ENCODE measurements around the gene MEMO1. TPM values are rescaled to one million over a fixed set of nuclear protein-coding genes. Genes with fewer than 3 reads are reported as not detected.

The MEMO1 gene
- total RNA-seq, 1 experiment from 2014 or later: 44.4 TPM

- TF ChIP-seq ZNF263 (CRISPR knock-in tag; IDR thresholded peaks at IDR 0.05; ENCODE audit: low read depth) (no peak), TP53 (CRISPR knock-in tag; IDR thresholded peaks at IDR 0.05) (no peak)
These were observed 41.1 kb upstream of the MEMO1 start (continued) for GRCh38 chr2:32051836-32052439.

- DNase-seq (ENCODE audit: low spot score) (no peak), ATAC-seq (no peak)
- H3K36me3 Mint-ChIP-seq: no peaks in the 10 kb centered on the region
- H3K9me3 Mint-ChIP-seq: no peaks in the 10 kb centered on the region
- H3K4me1 Mint-ChIP-seq: peaks cover 11% of the 10 kb centered on the region
- POLR2A ChIA-PET: no interaction called here
- no peak overlapping the region for H3K4me3 Mint-ChIP-seq
- TF ChIP-seq FOXJ3 (CRISPR knock-in tag; IDR thresholded peaks at IDR 0.05; ENCODE audit: borderline replicate concordance) (no peak), GABPB1 (CRISPR knock-in tag; IDR thresholded peaks at IDR 0.05) (no peak), JUN (CRISPR knock-in tag; IDR thresholded peaks at IDR 0.05) (no peak), EMX1 (CRISPR knock-in tag; IDR thresholded peaks at IDR 0.05) (no peak), SMAD4 (CRISPR knock-in tag; IDR thresholded peaks at IDR 0.05) (no peak), NR1H2 (CRISPR knock-in tag; IDR thresholded peaks at IDR 0.05) (no peak), ZNF138 (CRISPR knock-in tag; conservative IDR thresholded peaks at IDR 0.05) (no peak), SP1 (CRISPR knock-in tag; conservative IDR thresholded peaks at IDR 0.05) (no peak), TCF7 (CRISPR knock-in tag; IDR thresholded peaks at IDR 0.05; ENCODE audit: low read depth) (no peak), TEAD4 (CRISPR knock-in tag; IDR thresholded peaks at IDR 0.05) (no peak), NFATC4 (CRISPR knock-in tag; IDR thresholded peaks at IDR 0.05) (no peak), ZMAT4 (CRISPR knock-in tag; IDR thresholded peaks at IDR 0.05) (no peak), ZNF219 (CRISPR knock-in tag; IDR thresholded peaks at IDR 0.05; ENCODE audit: borderline replicate concordance) (no peak)
- TF ChIP-seq, protein P1, sequence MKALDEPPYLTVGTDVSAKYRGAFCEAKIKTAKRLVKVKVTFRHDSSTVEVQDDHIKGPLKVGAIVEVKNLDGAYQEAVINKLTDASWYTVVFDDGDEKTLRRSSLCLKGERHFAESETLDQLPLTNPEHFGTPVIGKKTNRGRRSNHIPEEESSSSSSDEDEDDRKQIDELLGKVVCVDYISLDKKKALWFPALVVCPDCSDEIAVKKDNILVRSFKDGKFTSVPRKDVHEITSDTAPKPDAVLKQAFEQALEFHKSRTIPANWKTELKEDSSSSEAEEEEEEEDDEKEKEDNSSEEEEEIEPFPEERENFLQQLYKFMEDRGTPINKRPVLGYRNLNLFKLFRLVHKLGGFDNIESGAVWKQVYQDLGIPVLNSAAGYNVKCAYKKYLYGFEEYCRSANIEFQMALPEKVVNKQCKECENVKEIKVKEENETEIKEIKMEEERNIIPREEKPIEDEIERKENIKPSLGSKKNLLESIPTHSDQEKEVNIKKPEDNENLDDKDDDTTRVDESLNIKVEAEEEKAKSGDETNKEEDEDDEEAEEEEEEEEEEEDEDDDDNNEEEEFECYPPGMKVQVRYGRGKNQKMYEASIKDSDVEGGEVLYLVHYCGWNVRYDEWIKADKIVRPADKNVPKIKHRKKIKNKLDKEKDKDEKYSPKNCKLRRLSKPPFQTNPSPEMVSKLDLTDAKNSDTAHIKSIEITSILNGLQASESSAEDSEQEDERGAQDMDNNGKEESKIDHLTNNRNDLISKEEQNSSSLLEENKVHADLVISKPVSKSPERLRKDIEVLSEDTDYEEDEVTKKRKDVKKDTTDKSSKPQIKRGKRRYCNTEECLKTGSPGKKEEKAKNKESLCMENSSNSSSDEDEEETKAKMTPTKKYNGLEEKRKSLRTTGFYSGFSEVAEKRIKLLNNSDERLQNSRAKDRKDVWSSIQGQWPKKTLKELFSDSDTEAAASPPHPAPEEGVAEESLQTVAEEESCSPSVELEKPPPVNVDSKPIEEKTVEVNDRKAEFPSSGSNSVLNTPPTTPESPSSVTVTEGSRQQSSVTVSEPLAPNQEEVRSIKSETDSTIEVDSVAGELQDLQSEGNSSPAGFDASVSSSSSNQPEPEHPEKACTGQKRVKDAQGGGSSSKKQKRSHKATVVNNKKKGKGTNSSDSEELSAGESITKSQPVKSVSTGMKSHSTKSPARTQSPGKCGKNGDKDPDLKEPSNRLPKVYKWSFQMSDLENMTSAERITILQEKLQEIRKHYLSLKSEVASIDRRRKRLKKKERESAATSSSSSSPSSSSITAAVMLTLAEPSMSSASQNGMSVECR (CRISPR knock-in tag; IDR thresholded peaks at IDR 0.05; ENCODE audit: borderline replicate concordance): no peak
- TF ChIP-seq, protein P2, sequence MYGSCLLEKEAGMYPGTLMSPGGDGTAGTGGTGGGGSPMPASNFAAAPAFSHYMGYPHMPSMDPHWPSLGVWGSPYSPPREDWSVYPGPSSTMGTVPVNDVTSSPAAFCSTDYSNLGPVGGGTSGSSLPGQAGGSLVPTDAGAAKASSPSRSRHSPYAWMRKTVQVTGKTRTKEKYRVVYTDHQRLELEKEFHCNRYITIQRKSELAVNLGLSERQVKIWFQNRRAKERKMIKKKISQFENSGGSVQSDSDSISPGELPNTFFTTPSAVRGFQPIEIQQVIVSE (CRISPR knock-in tag; IDR thresholded peaks at IDR 0.05; ENCODE audit: borderline replicate concordance): no peak
- TF ChIP-seq, protein P3, sequence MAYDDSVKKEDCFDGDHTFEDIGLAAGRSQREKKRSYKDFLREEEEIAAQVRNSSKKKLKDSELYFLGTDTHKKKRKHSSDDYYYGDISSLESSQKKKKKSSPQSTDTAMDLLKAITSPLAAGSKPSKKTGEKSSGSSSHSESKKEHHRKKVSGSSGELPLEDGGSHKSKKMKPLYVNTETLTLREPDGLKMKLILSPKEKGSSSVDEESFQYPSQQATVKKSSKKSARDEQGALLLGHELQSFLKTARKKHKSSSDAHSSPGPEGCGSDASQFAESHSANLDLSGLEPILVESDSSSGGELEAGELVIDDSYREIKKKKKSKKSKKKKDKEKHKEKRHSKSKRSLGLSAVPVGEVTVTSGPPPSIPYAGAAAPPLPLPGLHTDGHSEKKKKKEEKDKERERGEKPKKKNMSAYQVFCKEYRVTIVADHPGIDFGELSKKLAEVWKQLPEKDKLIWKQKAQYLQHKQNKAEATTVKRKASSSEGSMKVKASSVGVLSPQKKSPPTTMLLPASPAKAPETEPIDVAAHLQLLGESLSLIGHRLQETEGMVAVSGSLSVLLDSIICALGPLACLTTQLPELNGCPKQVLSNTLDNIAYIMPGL (CRISPR knock-in tag; IDR thresholded peaks at IDR 0.05): no peak
- TF ChIP-seq, protein P4, sequence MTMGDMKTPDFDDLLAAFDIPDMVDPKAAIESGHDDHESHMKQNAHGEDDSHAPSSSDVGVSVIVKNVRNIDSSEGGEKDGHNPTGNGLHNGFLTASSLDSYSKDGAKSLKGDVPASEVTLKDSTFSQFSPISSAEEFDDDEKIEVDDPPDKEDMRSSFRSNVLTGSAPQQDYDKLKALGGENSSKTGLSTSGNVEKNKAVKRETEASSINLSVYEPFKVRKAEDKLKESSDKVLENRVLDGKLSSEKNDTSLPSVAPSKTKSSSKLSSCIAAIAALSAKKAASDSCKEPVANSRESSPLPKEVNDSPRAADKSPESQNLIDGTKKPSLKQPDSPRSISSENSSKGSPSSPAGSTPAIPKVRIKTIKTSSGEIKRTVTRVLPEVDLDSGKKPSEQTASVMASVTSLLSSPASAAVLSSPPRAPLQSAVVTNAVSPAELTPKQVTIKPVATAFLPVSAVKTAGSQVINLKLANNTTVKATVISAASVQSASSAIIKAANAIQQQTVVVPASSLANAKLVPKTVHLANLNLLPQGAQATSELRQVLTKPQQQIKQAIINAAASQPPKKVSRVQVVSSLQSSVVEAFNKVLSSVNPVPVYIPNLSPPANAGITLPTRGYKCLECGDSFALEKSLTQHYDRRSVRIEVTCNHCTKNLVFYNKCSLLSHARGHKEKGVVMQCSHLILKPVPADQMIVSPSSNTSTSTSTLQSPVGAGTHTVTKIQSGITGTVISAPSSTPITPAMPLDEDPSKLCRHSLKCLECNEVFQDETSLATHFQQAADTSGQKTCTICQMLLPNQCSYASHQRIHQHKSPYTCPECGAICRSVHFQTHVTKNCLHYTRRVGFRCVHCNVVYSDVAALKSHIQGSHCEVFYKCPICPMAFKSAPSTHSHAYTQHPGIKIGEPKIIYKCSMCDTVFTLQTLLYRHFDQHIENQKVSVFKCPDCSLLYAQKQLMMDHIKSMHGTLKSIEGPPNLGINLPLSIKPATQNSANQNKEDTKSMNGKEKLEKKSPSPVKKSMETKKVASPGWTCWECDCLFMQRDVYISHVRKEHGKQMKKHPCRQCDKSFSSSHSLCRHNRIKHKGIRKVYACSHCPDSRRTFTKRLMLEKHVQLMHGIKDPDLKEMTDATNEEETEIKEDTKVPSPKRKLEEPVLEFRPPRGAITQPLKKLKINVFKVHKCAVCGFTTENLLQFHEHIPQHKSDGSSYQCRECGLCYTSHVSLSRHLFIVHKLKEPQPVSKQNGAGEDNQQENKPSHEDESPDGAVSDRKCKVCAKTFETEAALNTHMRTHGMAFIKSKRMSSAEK (CRISPR knock-in tag; IDR thresholded peaks at IDR 0.05; ENCODE audit: borderline replicate concordance): no peak
- CTCF ChIA-PET: no interaction called here
- no peaks in the 10 kb centered on the region; the same call in 1 of the 2 replicates for H3K27me3 Mint-ChIP-seq (ENCODE audit: low read depth)
- no peak overlapping the region for H3K27ac Mint-ChIP-seq
These were observed 32.8 kb upstream of the MEMO1 start for GRCh38 chr2:32043561-32043960.

Measured in WTC11 (cell line).